ENCODE results near the gene ULK4.

- TF ChIP-seq CTCF (conservative IDR thresholded peaks at IDR 0.05 in 1 of 2, IDR thresholded peaks at IDR 0.05 in 1 of 2; ENCODE audit: low read depth in 1 of 2, low read length in 2 of 2) (no peak), EZH2 (IDR thresholded peaks at IDR 0.05; ENCODE audit: low read length, missing control alignments) (no peak)
Measured at GRCh38 chr3:41345788-41346187, 616.1 kb downstream of the ULK4 start.
